MCF 10A (cell line): ENCODE results near the gene ZNF319. TPM values are rescaled to one million over a fixed set of nuclear protein-coding genes. Genes with fewer than 3 reads are reported as not detected.

Source experiments
- BruUV-seq: library from RNA; stranded (reverse); fragments of 400-500 nt; replicated peaks from 2 replicates; lab custom pipeline; 2021; lab: Mats Ljungman, UMichigan
- CTCF ChIA-PET: fragments of 300-600 bp; sonication (Branson Sonifier 250); formaldehyde crosslinking; extraction: SDS; loops from one replicate; lab custom pipeline; 2021; ENCODE audit warnings: antibody characterized with exemption, inconsistent platforms; lab: Yijun Ruan, JAX
- POLR2A ChIA-PET: fragments of 300-600, 350-650 bp; sonication (Branson Sonifier 250); formaldehyde crosslinking; extraction: SDS; loops from one replicate; lab custom pipeline; 2020; ENCODE audit warnings: antibody characterized with exemption, inconsistent platforms; lab: Yijun Ruan, JAX
- DNase-seq: peaks from one replicate; pipeline ENCODE4 v3.0.0-alpha.2; 2018; ENCODE audit not compliant: unreplicated experiment
- H3K27ac Mint-ChIP-seq: one replicate; pipeline ENCODE4 v1.8.0; 2022; ENCODE audit warnings: mild to moderate bottlenecking, low read depth, mixed read lengths; ENCODE audit not compliant: unreplicated experiment
- H3K27me3 Mint-ChIP-seq: one replicate; pipeline ENCODE4 v1.8.0; 2022; ENCODE audit warnings: mixed read lengths; ENCODE audit not compliant: insufficient read depth, unreplicated experiment
- H3K36me3 Mint-ChIP-seq: one replicate; pipeline ENCODE4 v1.8.0; 2022; ENCODE audit warnings: mild to moderate bottlenecking, moderate library complexity, mixed read lengths; ENCODE audit not compliant: insufficient read depth, unreplicated experiment
- H3K4me1 Mint-ChIP-seq: one replicate; pipeline ENCODE4 v1.8.0; 2022; ENCODE audit warnings: mixed read lengths; ENCODE audit not compliant: insufficient read depth, unreplicated experiment
- H3K4me3 Mint-ChIP-seq: one replicate; pipeline ENCODE4 v1.8.0; 2022; ENCODE audit warnings: mild to moderate bottlenecking, moderate library complexity, mixed read lengths; ENCODE audit not compliant: unreplicated experiment
- H3K9me3 Mint-ChIP-seq: one replicate; pipeline ENCODE4 v1.8.0; 2022; ENCODE audit warnings: mixed read lengths; ENCODE audit not compliant: unreplicated experiment
- CTCF ChIP-seq: fragments of 200-600 bp; IDR thresholded peaks from one replicate; pipeline ENCODE4 v1.8.0; 2022; ENCODE audit warnings: antibody characterized with exemption, mild to moderate bottlenecking; ENCODE audit not compliant: unreplicated experiment
- intact Hi-C: fragments of 100-400 bp; cut with micrococcal nuclease; formaldehyde crosslinking; loops from 2 replicates; pipeline ENCODE4 v1.14.1; 2022
- total RNA-seq: library from RNA; stranded (reverse); gene quantifications from 2 replicates; pipeline ENCODE4 v1.2.3, GENCODE V29; 2022

The ZNF319 gene
- total RNA-seq, 1 experiment from 2014 or later, result 12.6 TPM

GRCh38 chr16:58013201-58013956 is 12.9 kb upstream of the ZNF319 start:
- Mint-ChIP-seq H3K4me1 (no peaks in the 10 kb centered on the region), H3K9me3 (no peaks in the 10 kb centered on the region), H3K36me3 (peaks cover 40% of the 10 kb centered on the region), H3K4me3 (no peak overlapping the region), H3K27me3 (no peaks in the 10 kb centered on the region), H3K27ac (no peak overlapping the region)
- TF ChIP-seq CTCF, result no peak
- ChIA-PET CTCF (interaction anchor here (0.5 to 2.2 kb wide), 4 partner anchors 108 to 150 kb away, joined by 5 to 10 read pairs (median 6); no protein-coding TSS in a partner anchor), POLR2A (interaction anchor here (0.6 to 1.2 kb wide), 4 partner anchors 13 to 285 kb away, joined by 3 to 5 read pairs (median 4); no protein-coding TSS in a partner anchor)
- intact Hi-C loops, result no loop called here
- no TSS peak for BruUV-seq
- DNase-seq, result no peak

GRCh38 chr16:58012481-58012880 is 12.0 kb upstream of the ZNF319 start:
- CTCF ChIA-PET, result interaction anchor here (0.6 to 1.9 kb wide), 2 partner anchors 112 to 474 kb away, joined by 5 to 6 read pairs; no protein-coding TSS in a partner anchor
- no peaks in the 10 kb centered on the region for H3K9me3 Mint-ChIP-seq
- no peaks in the 10 kb centered on the region for H3K4me1 Mint-ChIP-seq
- no TSS peak for BruUV-seq
- H3K36me3 Mint-ChIP-seq, result peaks cover 44% of the 10 kb centered on the region
- no peak for TF ChIP-seq CTCF
- no peak overlapping the region for H3K27ac Mint-ChIP-seq
- no peak overlapping the region for H3K4me3 Mint-ChIP-seq
- no peaks in the 10 kb centered on the region for H3K27me3 Mint-ChIP-seq
- intact Hi-C loops, result no loop called here
- POLR2A ChIA-PET, result no interaction called here
- no peak for DNase-seq

GRCh38 chr16:58011652-58012051 is 11.2 kb upstream of the ZNF319 start:
- no peaks in the 10 kb centered on the region for H3K27me3 Mint-ChIP-seq
- no TSS peak for BruUV-seq
- no peaks in the 10 kb centered on the region for H3K4me1 Mint-ChIP-seq
- ChIA-PET CTCF (interaction anchor here (0.6 to 1.9 kb wide), 4 partner anchors 10 to 262 kb away, joined by 3 to 8 read pairs (median 3); no protein-coding TSS in a partner anchor), POLR2A (no interaction called here)
- no peak overlapping the region for H3K27ac Mint-ChIP-seq
- peaks cover 53% of the 10 kb centered on the region for H3K36me3 Mint-ChIP-seq
- H3K9me3 Mint-ChIP-seq, result no peaks in the 10 kb centered on the region
- intact Hi-C loops, result no loop called here
- DNase-seq, result no peak
- TF ChIP-seq CTCF, result no peak
- no peak overlapping the region for H3K4me3 Mint-ChIP-seq

- Mint-ChIP-seq H3K27ac (no peak overlapping the region), H3K36me3 (peaks cover 60% of the 10 kb centered on the region), H3K4me1 (no peaks in the 10 kb centered on the region), H3K4me3 (no peak overlapping the region), H3K27me3 (no peaks in the 10 kb centered on the region), H3K9me3 (no peaks in the 10 kb centered on the region)
- intact Hi-C loops, result no loop called here
- POLR2A ChIA-PET, result interaction anchor here (0.7 kb wide), 1 partner anchor 10 kb away, joined by 3 read pairs; the partner anchor contains the start of gene USB1
- DNase-seq, result no peak
- no TSS peak for BruUV-seq
- no peak for TF ChIP-seq CTCF
- CTCF ChIA-PET, result interaction anchor here (0.6 to 2.4 kb wide), 6 partner anchors 8 to 350 kb away, joined by 3 to 16 read pairs (median 4); no protein-coding TSS in a partner anchor
These were observed 10.4 kb upstream of the ZNF319 start for GRCh38 chr16:58010886-58011285.
